SK-N-SH (cell line): ENCODE measurements around the gene MINDY4. TPM values are rescaled to one million over a fixed set of nuclear protein-coding genes. Genes with fewer than 3 reads are reported as not detected.

Experiments used
- CTCF ChIA-PET: fragments of 300-600, 350-600 bp; formaldehyde crosslinking; extraction: SDS; loops from one replicate; lab custom pipeline; 2021; lab: Yijun Ruan, JAX
- POLR2A ChIA-PET: fragments of 350-600 bp; sonication (Branson Sonifier 250); formaldehyde crosslinking; extraction: SDS; loops from one replicate; lab custom pipeline; 2020; ENCODE audit warnings: antibody characterized with exemption, inconsistent platforms; lab: Yijun Ruan, JAX
- DNase-seq: peaks from one replicate; pipeline ENCODE4 v3.0.0; 2012
- H2AFZ ChIP-seq: fragments of 200-600 bp; sonication (generic); 2 replicates; pipeline ENCODE4 v1.8.1; 2016; ENCODE audit warnings: antibody characterized with exemption, mild to moderate bottlenecking, low read depth
- H3F3A ChIP-seq: fragments of 200-600 bp; sonication (generic); replicated peaks from 2 replicates; pipeline ENCODE3; 2016; ENCODE audit warnings: antibody characterized with exemption, mild to moderate bottlenecking; ENCODE audit not compliant: insufficient read depth
- H3K27ac ChIP-seq, 2 experiments: fragments of 200-500 bp in 1 of 2; fragments of 200-600 bp in 1 of 2; sonication (Bioruptor generic) in 1 of 2; sonication (generic), shearing (Covaris generic) in 1 of 2; 2 replicates each; pipeline versions ENCODE4 v1.5.1 to v1.6.1; 2014 to 2016; ENCODE audit warnings: low read depth in 2 of 2, inconsistent platforms in 1 of 2, low read length in 1 of 2, mild to moderate bottlenecking in 1 of 2, mixed read lengths in 1 of 2
- H3K27me3 ChIP-seq: fragments of 200-600 bp; sonication (generic), shearing (Covaris generic); 2 replicates; pipeline ENCODE4 v1.6.1; 2016; ENCODE audit warnings: mixed run types; ENCODE audit not compliant: insufficient read depth
- H3K36me3 ChIP-seq, 2 experiments: fragments of 200-500 bp in 1 of 2; fragments of 200-600 bp in 1 of 2; sonication (Bioruptor generic) in 1 of 2; sonication (generic) in 1 of 2; replicated peaks in 1 of 2; 2 replicates each; pipeline versions ENCODE3 to v1.5.1; 2014 to 2016; ENCODE audit warnings: low read length in 1 of 2, mild to moderate bottlenecking in 1 of 2; ENCODE audit not compliant: insufficient read depth in 2 of 2, control insufficient read depth in 1 of 2
- H3K4me1 ChIP-seq, 2 experiments: fragments of 200-500 bp in 1 of 2; fragments of 200-600 bp in 1 of 2; sonication (Bioruptor generic) in 1 of 2; sonication (generic), shearing (Covaris generic) in 1 of 2; 2 replicates each; pipeline versions ENCODE4 v1.5.1 to v1.6.1; 2014 to 2016; ENCODE audit warnings: low read depth in 1 of 2, low read length in 1 of 2, mixed run types in 1 of 2; ENCODE audit not compliant: insufficient read depth in 2 of 2, control insufficient read depth in 1 of 2
- H3K4me2 ChIP-seq: fragments of 200-600 bp; sonication (generic), shearing (Covaris generic); 2 replicates; pipeline ENCODE4 v1.6.1; 2017; ENCODE audit warnings: mixed run types
- H3K4me3 ChIP-seq, 2 experiments: fragments of 200-500 bp in 1 of 2; fragments of 200-600 bp in 1 of 2; sonication (Bioruptor generic) in 1 of 2; sonication (generic), shearing (Covaris generic) in 1 of 2; 2 replicates each; pipeline versions ENCODE4 v1.5.1 to v1.8.1; 2014 to 2016; ENCODE audit warnings: low read depth in 2 of 2, inconsistent platforms in 1 of 2, low read length in 1 of 2, mild to moderate bottlenecking in 1 of 2, mixed read lengths in 1 of 2, moderate library complexity in 1 of 2
- H3K79me2 ChIP-seq: fragments of 200-600 bp; sonication (generic); 2 replicates; pipeline ENCODE4 v1.8.1; 2017; ENCODE audit warnings: mild to moderate bottlenecking; ENCODE audit not compliant: insufficient read depth
- H3K9ac ChIP-seq: fragments of 200-600 bp; sonication (generic); 2 replicates; pipeline ENCODE4 v1.6.1; 2017; ENCODE audit warnings: mixed run types
- H3K9me2 ChIP-seq: fragments of 200-600 bp; sonication (generic); 2 replicates; pipeline ENCODE4 v1.6.1; 2017; ENCODE audit warnings: mixed run types
- H3K9me3 ChIP-seq: fragments of 200-600 bp; sonication (generic); 2 replicates; pipeline ENCODE4 v1.6.1; 2017; ENCODE audit warnings: mixed run types, mild to moderate bottlenecking, moderate library complexity
- H4K20me1 ChIP-seq: fragments of 200-600 bp; sonication (generic); 2 replicates; pipeline ENCODE4 v1.6.1; 2017; ENCODE audit warnings: mild to moderate bottlenecking, mixed run types; ENCODE audit not compliant: insufficient read depth
- ELF1 ChIP-seq: IDR thresholded peaks from 2 replicates; pipeline ENCODE4 v1.4.0; 2012
- FOSL2 ChIP-seq: IDR thresholded peaks from 2 replicates; pipeline ENCODE4 v1.4.0; 2012; ENCODE audit warnings: low read depth, mild to moderate bottlenecking, moderate library complexity, borderline replicate concordance
- FOXJ3 ChIP-seq: sonication (generic); formaldehyde crosslinking; IDR thresholded peaks from 2 replicates; pipeline ENCODE4 v1.5.1; 2020; ENCODE audit warnings: mild to moderate bottlenecking, missing genetic modification reagents
- GABPA ChIP-seq: IDR thresholded peaks from 2 replicates; pipeline ENCODE4 v1.4.0; 2012; ENCODE audit warnings: low read depth, mild to moderate bottlenecking
- MAX ChIP-seq: IDR thresholded peaks from 2 replicates; pipeline ENCODE4 v1.4.0; 2012; ENCODE audit warnings: low read depth
- MXI1 ChIP-seq: IDR thresholded peaks from 2 replicates; pipeline ENCODE4 v1.6.1; 2012; ENCODE audit warnings: mild to moderate bottlenecking, low read depth, low read length, improper control_type of control experiment
- NFIC ChIP-seq: IDR thresholded peaks from 2 replicates; pipeline ENCODE4 v1.4.0; 2012; ENCODE audit warnings: borderline replicate concordance
- NRF1 ChIP-seq: IDR thresholded peaks from 2 replicates; pipeline ENCODE4 v1.6.1; 2012; ENCODE audit warnings: low read depth, mild to moderate bottlenecking, low read length
- POLR2AphosphoS5 ChIP-seq: IDR thresholded peaks from 2 replicates; pipeline ENCODE4 v1.6.1; 2012; ENCODE audit warnings: low read depth, low read length
- RAD21 ChIP-seq: IDR thresholded peaks from 2 replicates; pipeline ENCODE4 v1.6.1; 2012; ENCODE audit warnings: mild to moderate bottlenecking, low read length
- RFX5 ChIP-seq: IDR thresholded peaks from 2 replicates; pipeline ENCODE4 v1.6.1; 2012; ENCODE audit warnings: mild to moderate bottlenecking, improper control_type of control experiment, low read length
- RXRA ChIP-seq: IDR thresholded peaks from 2 replicates; pipeline ENCODE4 v1.4.0; 2012; ENCODE audit warnings: low read depth, mild to moderate bottlenecking, borderline replicate concordance
- SMC3 ChIP-seq: IDR thresholded peaks from 2 replicates; pipeline ENCODE4 v1.6.1; 2012; ENCODE audit warnings: low read depth, low read length, improper control_type of control experiment
- TEAD4 ChIP-seq: IDR thresholded peaks from 2 replicates; pipeline ENCODE4 v1.4.0; 2012; ENCODE audit warnings: mild to moderate bottlenecking, borderline replicate concordance; ENCODE audit not compliant: insufficient read depth
- USF1 ChIP-seq: IDR thresholded peaks from 2 replicates; pipeline ENCODE4 v1.4.0; 2012; ENCODE audit warnings: low read depth, borderline replicate concordance
- USF2 ChIP-seq: fragments of 150-350 bp; IDR thresholded peaks from 2 replicates; pipeline ENCODE4 v1.6.1; 2017; ENCODE audit warnings: antibody characterized with exemption, low read length, low read depth, borderline replicate concordance
- YY1 ChIP-seq: IDR thresholded peaks from 2 replicates; pipeline ENCODE4 v1.4.0; 2012; ENCODE audit warnings: low read depth, mild to moderate bottlenecking
- WGBS: methylation state at CpG from one replicate; pipeline ENCODE4 v1.1.6; 2017; ENCODE audit warnings: low lambda C conversion rate; 5-methylcytosine and 5-hydroxymethylcytosine counted together
- polyA plus RNA-seq, 3 experiments: library from polyadenylated mRNA; depleted of rRNA; stranded (reverse); fragments of >200 nt; gene quantifications; 2 replicates each; pipeline ENCODE4 v1.2.3, GENCODE V29; 2012
- TF ChIP-seq, protein P1 (sequence below): fragments of 200-600 bp; sonication (generic); IDR thresholded peaks from 2 replicates; pipeline ENCODE4 v1.6.1; 2017; ENCODE audit warnings: antibody characterized with exemption, mild to moderate bottlenecking, moderate library complexity
- TF ChIP-seq, protein P2 (sequence below): IDR thresholded peaks from 2 replicates; pipeline ENCODE4; 2012

Gene MINDY4
- polyA plus RNA-seq, 1 of the 3 experiments (the other 2 are of a cell fraction): 1.8 TPM

DNA sequence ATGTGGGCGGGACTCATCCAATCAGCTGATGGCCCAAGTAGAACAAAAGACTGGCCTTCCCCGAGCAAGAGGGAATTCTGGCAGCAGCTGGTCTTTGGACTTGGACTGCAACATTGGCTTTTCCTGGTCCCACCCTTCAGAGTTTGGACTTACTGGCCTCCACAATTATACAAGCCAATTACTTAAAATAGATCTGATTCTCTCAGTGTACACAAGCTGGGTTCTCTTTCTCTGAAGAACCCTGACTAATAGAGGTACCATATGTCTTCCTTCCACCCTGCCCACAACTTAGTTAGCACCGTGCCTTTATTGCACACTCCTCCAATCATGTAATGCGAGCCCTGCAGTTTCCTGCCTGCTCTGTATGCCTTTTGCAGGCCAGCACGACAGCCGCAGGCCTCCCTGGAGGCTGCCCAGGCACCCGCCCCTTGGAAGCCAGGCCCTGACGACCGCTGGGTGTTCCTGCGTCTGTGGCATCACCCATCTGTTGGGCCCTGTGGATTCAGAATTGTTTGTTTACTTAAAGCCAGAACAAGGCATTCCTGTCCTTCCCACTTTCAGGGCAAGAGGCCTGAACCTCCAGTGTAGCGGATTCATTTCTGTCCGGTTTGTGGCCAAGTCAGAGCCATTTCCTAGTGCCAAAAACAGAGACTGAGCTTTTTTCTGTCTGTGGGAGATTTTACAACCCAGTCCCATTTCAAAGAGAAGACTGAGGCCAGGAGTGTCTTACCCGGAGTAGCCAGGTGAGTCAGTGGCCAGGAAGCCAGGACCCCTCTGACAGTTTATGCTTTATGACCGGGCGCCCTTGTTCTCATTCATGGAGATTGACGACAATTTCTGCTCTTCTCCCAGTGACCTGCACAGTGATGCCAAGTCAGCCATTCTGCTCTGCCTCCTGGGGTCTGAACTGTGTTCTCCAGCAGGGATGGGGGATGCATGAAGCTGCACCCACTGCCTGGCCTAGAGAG, 20.2 kb upstream of the MINDY4 start:
- POLR2A ChIA-PET: no interaction called here
- Histone ChIP-seq H3K9me2 (no peaks in the 10 kb centered on the region), H3K4me2 (no peak overlapping the region), H3K27ac (no peak overlapping the region), H3K79me2 (no peaks in the 10 kb centered on the region), H4K20me1 (no peaks in the 10 kb centered on the region), H3K4me3 (no peak overlapping the region), H3F3A (no peaks in the 10 kb centered on the region), H3K9ac (no peak overlapping the region), H3K4me1 (peaks cover 0 to 18% of the 10 kb centered on the region in 2 experiments; a peak in 2 of 4 replicates), H3K9me3 (no peaks in the 10 kb centered on the region), H3K36me3 (no peaks in the 10 kb centered on the region), H3K27me3 (peaks cover 26% of the 10 kb centered on the region), H2AFZ (no peak overlapping the region)
- DNase-seq: no peak
- CTCF ChIA-PET: interaction anchor here (1.7 to 6.1 kb wide), 3 partner anchors 11 to 372 kb away, joined by 5 to 64 read pairs (median 10); partner anchors contain the start of gene CRHR2
- WGBS: 64% methylated on average over 14 of the region's 16 CpGs
- TF ChIP-seq YY1 (no peak), RAD21 (no peak), USF2 (no peak), NFIC (no peak), RFX5 (no peak), TEAD4 (no peak), NRF1 (no peak), FOSL2 (no peak), ELF1 (no peak), FOXJ3 (no peak), MAX (no peak), USF1 (no peak), GABPA (no peak), MXI1 (no peak), SMC3 (no peak), RXRA (no peak), POLR2AphosphoS5 (no peak)
- TF ChIP-seq, protein P1, sequence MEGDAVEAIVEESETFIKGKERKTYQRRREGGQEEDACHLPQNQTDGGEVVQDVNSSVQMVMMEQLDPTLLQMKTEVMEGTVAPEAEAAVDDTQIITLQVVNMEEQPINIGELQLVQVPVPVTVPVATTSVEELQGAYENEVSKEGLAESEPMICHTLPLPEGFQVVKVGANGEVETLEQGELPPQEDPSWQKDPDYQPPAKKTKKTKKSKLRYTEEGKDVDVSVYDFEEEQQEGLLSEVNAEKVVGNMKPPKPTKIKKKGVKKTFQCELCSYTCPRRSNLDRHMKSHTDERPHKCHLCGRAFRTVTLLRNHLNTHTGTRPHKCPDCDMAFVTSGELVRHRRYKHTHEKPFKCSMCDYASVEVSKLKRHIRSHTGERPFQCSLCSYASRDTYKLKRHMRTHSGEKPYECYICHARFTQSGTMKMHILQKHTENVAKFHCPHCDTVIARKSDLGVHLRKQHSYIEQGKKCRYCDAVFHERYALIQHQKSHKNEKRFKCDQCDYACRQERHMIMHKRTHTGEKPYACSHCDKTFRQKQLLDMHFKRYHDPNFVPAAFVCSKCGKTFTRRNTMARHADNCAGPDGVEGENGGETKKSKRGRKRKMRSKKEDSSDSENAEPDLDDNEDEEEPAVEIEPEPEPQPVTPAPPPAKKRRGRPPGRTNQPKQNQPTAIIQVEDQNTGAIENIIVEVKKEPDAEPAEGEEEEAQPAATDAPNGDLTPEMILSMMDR: no peak
- TF ChIP-seq, protein P2, sequence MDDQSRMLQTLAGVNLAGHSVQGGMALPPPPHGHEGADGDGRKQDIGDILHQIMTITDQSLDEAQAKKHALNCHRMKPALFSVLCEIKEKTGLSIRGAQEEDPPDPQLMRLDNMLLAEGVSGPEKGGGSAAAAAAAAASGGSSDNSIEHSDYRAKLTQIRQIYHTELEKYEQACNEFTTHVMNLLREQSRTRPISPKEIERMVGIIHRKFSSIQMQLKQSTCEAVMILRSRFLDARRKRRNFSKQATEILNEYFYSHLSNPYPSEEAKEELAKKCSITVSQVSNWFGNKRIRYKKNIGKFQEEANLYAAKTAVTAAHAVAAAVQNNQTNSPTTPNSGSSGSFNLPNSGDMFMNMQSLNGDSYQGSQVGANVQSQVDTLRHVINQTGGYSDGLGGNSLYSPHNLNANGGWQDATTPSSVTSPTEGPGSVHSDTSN: no peak
